HEK293 (cell line): Measurements from ENCODE around the gene CRABP2.

Experiments used
- CTCF ChIA-PET: fragments of 350-600 bp; formaldehyde crosslinking; extraction: SDS; loops from one replicate; lab custom pipeline; 2021; ENCODE audit warnings: antibody characterized with exemption; lab: Yijun Ruan, JAX
- POLR2A ChIA-PET: fragments of 300-600 bp; formaldehyde crosslinking; extraction: SDS; loops from one replicate; lab custom pipeline; 2020; ENCODE audit warnings: antibody characterized with exemption, inconsistent platforms; lab: Yijun Ruan, JAX
- H3K27ac ChIP-seq: fragments of 200-500 bp; sonication (Bioruptor generic); 2 replicates; pipeline ENCODE4 v1.5.1; 2014; ENCODE audit warnings: low read depth, low read length, control low read depth, inconsistent platforms; ENCODE audit errors: extremely low read depth
- H3K36me3 ChIP-seq, 2 experiments: fragments of 200-500 bp in 1 of 2; sonication (Bioruptor generic) in 1 of 2; 1 replicate in 1 of 2; 2 replicates in 1 of 2; pipeline ENCODE4 v1.5.1; 2014 to 2017; ENCODE audit warnings: inconsistent platforms in 2 of 2, low read length in 2 of 2; ENCODE audit not compliant: control insufficient read depth in 2 of 2, insufficient read depth in 1 of 2
- H3K4me1 ChIP-seq: fragments of 200-500 bp; sonication (Bioruptor generic); 2 replicates; pipeline ENCODE4 v1.5.1; 2014; ENCODE audit warnings: mild to moderate bottlenecking, low read length, inconsistent platforms; ENCODE audit not compliant: control insufficient read depth, insufficient read depth
- H3K4me3 ChIP-seq: 2 replicates; pipeline ENCODE4 v1.5.1; 2011; ENCODE audit warnings: low read depth, mild to moderate bottlenecking, control low read depth, low read length, moderate library complexity
- H3K9me3 ChIP-seq: fragments of 200-500 bp; sonication (Bioruptor generic); 2 replicates; pipeline ENCODE4 v1.5.1; 2014; ENCODE audit warnings: low read depth, low read length, inconsistent platforms; ENCODE audit not compliant: control insufficient read depth, insufficient read depth
- GLIS1 ChIP-seq: fragments of 450-650 bp; formaldehyde crosslinking; IDR thresholded peaks from 2 replicates; pipeline ENCODE4 v1.5.1; 2016; ENCODE audit warnings: missing biosample characterization, missing genetic modification characterization
- GLIS2 ChIP-seq: fragments of 450-650 bp; formaldehyde crosslinking; IDR thresholded peaks from 2 replicates; pipeline ENCODE4 v1.5.1; 2016; ENCODE audit warnings: missing biosample characterization, missing genetic modification characterization
- HIC1 ChIP-seq: fragments of 450-650 bp; formaldehyde crosslinking; IDR thresholded peaks from 2 replicates; pipeline ENCODE4 v1.5.1; 2016; ENCODE audit warnings: missing biosample characterization, missing genetic modification characterization
- KLF7 ChIP-seq: fragments of 450-650 bp; formaldehyde crosslinking; IDR thresholded peaks from 2 replicates; pipeline ENCODE4 v1.5.1; 2016; ENCODE audit warnings: missing biosample characterization, missing genetic modification characterization, borderline replicate concordance
- PATZ1 ChIP-seq: fragments of 450-650 bp; formaldehyde crosslinking; IDR thresholded peaks from 2 replicates; pipeline ENCODE4 v1.5.1; 2016; ENCODE audit warnings: missing biosample characterization, missing genetic modification characterization
- PRDM10 ChIP-seq: fragments of 450-650 bp; formaldehyde crosslinking; IDR thresholded peaks from 2 replicates; pipeline ENCODE4 v1.5.1; 2016; ENCODE audit warnings: missing biosample characterization, missing genetic modification characterization
- REPIN1 ChIP-seq: fragments of 450-650 bp; formaldehyde crosslinking; IDR thresholded peaks from 2 replicates; pipeline ENCODE4 v1.5.1; 2017; ENCODE audit warnings: missing biosample characterization, missing genetic modification characterization, low read depth
- ZBTB26 ChIP-seq: fragments of 450-650 bp; formaldehyde crosslinking; optimal IDR thresholded peaks from 2 replicates; pipeline ENCODE3; 2016; ENCODE audit warnings: missing biosample characterization, mild to moderate bottlenecking, missing genetic modification characterization
- ZBTB8A ChIP-seq: fragments of 450-650 bp; formaldehyde crosslinking; IDR thresholded peaks from 2 replicates; pipeline ENCODE4 v1.5.1; 2016; ENCODE audit warnings: missing biosample characterization, missing genetic modification characterization
- ZNF114 ChIP-seq: fragments of 450-650 bp; formaldehyde crosslinking; IDR thresholded peaks from 2 replicates; pipeline ENCODE4 v1.5.0; 2017; ENCODE audit warnings: missing biosample characterization, missing genetic modification characterization
- ZNF132 ChIP-seq: fragments of 450-650 bp; formaldehyde crosslinking; IDR thresholded peaks from 2 replicates; pipeline ENCODE4 v1.5.1; 2017; ENCODE audit warnings: missing biosample characterization, missing genetic modification characterization, borderline replicate concordance
- ZNF341 ChIP-seq: fragments of 450-650 bp; formaldehyde crosslinking; IDR thresholded peaks from 2 replicates; pipeline ENCODE4; 2016; ENCODE audit warnings: low read depth, missing biosample characterization, missing genetic modification characterization
- ZNF398 ChIP-seq: fragments of 450-650 bp; formaldehyde crosslinking; IDR thresholded peaks from 2 replicates; pipeline ENCODE4 v1.5.1; 2017; ENCODE audit warnings: missing biosample characterization, missing genetic modification characterization
- ZNF521 ChIP-seq: fragments of 450-650 bp; formaldehyde crosslinking; IDR thresholded peaks from 2 replicates; pipeline ENCODE4 v1.5.1; 2017; ENCODE audit warnings: missing biosample characterization, mild to moderate bottlenecking, missing genetic modification characterization
- ZNF560 ChIP-seq: fragments of 450-650 bp; formaldehyde crosslinking; IDR thresholded peaks from 2 replicates; pipeline ENCODE4 v1.5.1; 2017; ENCODE audit warnings: missing biosample characterization, missing genetic modification characterization, borderline replicate concordance
- ZNF600 ChIP-seq: fragments of 450-650 bp; formaldehyde crosslinking; IDR thresholded peaks from 2 replicates; pipeline ENCODE4 v1.5.1; 2016; ENCODE audit warnings: missing biosample characterization, missing genetic modification characterization
- ZNF621 ChIP-seq: fragments of 450-650 bp; formaldehyde crosslinking; IDR thresholded peaks from 2 replicates; pipeline ENCODE4 v1.5.1; 2017; ENCODE audit warnings: missing biosample characterization, missing genetic modification characterization

CRABP2 gene

GRCh38 chr1:156725683-156726280 is 20.4 kb upstream of the CRABP2 start (continued):
- no peak for TF ChIP-seq ZNF398
- TF ChIP-seq ZNF341 (tag by site-specific recombination): peak; percentile 39
- TF ChIP-seq ZBTB26 (tag by site-specific recombination): peak; percentile 21

- peaks cover 7 to 66% of the 10 kb centered on the region in 2 experiments; a peak in 2 of 3 replicates for H3K36me3 ChIP-seq
Measured at GRCh38 chr1:156721535-156721934, 16.2 kb upstream of the CRABP2 start.

More at GRCh38 chr1:156721535-156721934, 16.2 kb upstream of the CRABP2 start:
- no peak for TF ChIP-seq HIC1 (tag by site-specific recombination)
- TF ChIP-seq ZNF521: no peak
- no peak for TF ChIP-seq ZNF132 (tag by site-specific recombination)
- TF ChIP-seq PATZ1: no peak
- no peak for TF ChIP-seq ZNF560 (tag by site-specific recombination)
- no peak for TF ChIP-seq ZNF114 (tag by site-specific recombination)
- no peak for TF ChIP-seq PRDM10 (tag by site-specific recombination)
- no peak for TF ChIP-seq ZNF621 (tag by site-specific recombination)
- TF ChIP-seq KLF7 (tag by site-specific recombination): no peak
- TF ChIP-seq ZNF600 (tag by site-specific recombination): no peak
- no peak for TF ChIP-seq GLIS2
- TF ChIP-seq GLIS1 (tag by site-specific recombination): no peak
- TF ChIP-seq REPIN1 (tag by site-specific recombination): no peak
- TF ChIP-seq ZNF341 (tag by site-specific recombination): no peak
- no peak for TF ChIP-seq ZBTB8A
- TF ChIP-seq, all 188 proteins: peak for 0
- Histone ChIP-seq H3K4me1 (no peaks in the 10 kb centered on the region; the same call in 1 of the 2 replicates), H3K4me3 (no peak overlapping the region), H3K27ac (no peak overlapping the region), H3K9me3 (no peaks in the 10 kb centered on the region)
- ChIA-PET CTCF (interaction anchor here (0.5 to 7.1 kb wide), 11 partner anchors 9 to 206 kb away, joined by 3 to 112 read pairs (median 4); partner anchors contain the start of gene CRABP2), POLR2A (interaction anchor here (0.6 to 1.7 kb wide), 5 partner anchors 19 to 97 kb away, joined by 3 to 10 read pairs (median 4); partner anchors contain the start of genes HDGF and MRPL24)
